DOHH2 (cell line): ENCODE data around the gene LARGE1.

Source experiments
- EZH2phosphoT487 ChIP-seq: fragments of 200-600 bp; sonication (generic); IDR thresholded peaks from 2 replicates; pipeline ENCODE4 v1.6.1; 2017; ENCODE audit warnings: borderline replicate concordance, mild to moderate bottlenecking, antibody characterized with exemption, low read length, moderate library complexity, mixed read lengths
- TF ChIP-seq, protein P1 (sequence below): fragments of 200-600 bp; sonication (generic); IDR thresholded peaks from one replicate; pipeline ENCODE4 v1.5.1; 2014; ENCODE audit warnings: antibody characterized with exemption, mild to moderate bottlenecking, low read depth, low read length; ENCODE audit not compliant: poor library complexity, severe bottlenecking

DNA sequence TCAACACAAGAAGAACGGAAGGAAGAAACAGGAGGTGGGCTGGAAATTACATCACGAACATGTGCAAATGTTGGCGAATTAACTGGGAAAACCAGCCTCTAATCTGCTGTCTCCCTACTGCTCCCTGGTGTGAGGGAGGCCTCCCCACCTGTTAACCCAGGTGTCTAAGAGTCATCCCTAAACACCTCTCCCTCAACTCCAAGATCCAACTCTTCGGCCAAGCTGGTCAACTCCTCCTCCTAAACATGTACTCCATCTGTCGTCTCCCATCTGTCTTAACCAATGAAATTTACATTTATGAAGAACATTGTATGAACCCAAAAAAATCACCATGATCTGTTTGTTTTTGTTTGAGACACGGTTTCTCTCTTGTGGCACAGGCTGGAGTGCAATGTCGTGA lies 154.2 kb downstream of the LARGE1 start:
- TF ChIP-seq, protein P1, sequence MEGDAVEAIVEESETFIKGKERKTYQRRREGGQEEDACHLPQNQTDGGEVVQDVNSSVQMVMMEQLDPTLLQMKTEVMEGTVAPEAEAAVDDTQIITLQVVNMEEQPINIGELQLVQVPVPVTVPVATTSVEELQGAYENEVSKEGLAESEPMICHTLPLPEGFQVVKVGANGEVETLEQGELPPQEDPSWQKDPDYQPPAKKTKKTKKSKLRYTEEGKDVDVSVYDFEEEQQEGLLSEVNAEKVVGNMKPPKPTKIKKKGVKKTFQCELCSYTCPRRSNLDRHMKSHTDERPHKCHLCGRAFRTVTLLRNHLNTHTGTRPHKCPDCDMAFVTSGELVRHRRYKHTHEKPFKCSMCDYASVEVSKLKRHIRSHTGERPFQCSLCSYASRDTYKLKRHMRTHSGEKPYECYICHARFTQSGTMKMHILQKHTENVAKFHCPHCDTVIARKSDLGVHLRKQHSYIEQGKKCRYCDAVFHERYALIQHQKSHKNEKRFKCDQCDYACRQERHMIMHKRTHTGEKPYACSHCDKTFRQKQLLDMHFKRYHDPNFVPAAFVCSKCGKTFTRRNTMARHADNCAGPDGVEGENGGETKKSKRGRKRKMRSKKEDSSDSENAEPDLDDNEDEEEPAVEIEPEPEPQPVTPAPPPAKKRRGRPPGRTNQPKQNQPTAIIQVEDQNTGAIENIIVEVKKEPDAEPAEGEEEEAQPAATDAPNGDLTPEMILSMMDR, result no peak
- no peak for TF ChIP-seq EZH2phosphoT487
